Ramos (cell line): Measurements from ENCODE around the gene FGB.

ENCODE experiments used
- in situ Hi-C: fragments of 300-500 bp; cut with MboI; formaldehyde crosslinking; loops from one replicate; pipeline ENCODE4 v1.14.3; 2022; ENCODE audit warnings: low sequenced_read_pairs; ENCODE audit not compliant: unreplicated experiment

Gene FGB

DNA sequence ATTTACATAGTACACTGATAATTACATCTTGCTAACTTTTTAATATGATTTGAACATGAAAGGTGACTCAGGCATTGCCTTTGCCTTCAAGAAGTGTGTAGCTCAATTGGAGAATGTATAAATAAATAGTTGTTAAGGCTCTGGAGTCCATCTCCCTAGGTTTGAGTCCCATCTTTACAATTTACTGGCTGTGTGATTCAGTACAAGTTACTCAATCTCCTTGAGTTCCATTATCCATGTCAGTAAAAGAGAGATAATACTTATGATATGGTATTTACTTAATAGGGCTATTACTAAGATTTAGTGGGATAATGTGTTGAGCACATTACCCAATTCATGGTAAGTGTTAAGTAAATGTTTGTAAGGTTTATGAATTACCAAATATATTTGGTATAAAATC lies 51.5 kb downstream of the FGB start:
- in situ Hi-C loops: loop anchor here (10.0 kb wide), 1 partner anchor 60 kb away; the partner anchor contains the start of gene PLRG1

GRCh38 chr4:154615211-154615610 lies 52.4 kb downstream of the FGB start:
- in situ Hi-C loops: loop anchor here (10.0 kb wide), 1 partner anchor 60 kb away; the partner anchor contains the start of gene PLRG1

- in situ Hi-C loops: loop anchor here (10.0 kb wide), 1 partner anchor 61 kb away; the partner anchor contains the start of gene PLRG1
These were observed 53.5 kb downstream of the FGB start for GRCh38 chr4:154616287-154616686.

DNA sequence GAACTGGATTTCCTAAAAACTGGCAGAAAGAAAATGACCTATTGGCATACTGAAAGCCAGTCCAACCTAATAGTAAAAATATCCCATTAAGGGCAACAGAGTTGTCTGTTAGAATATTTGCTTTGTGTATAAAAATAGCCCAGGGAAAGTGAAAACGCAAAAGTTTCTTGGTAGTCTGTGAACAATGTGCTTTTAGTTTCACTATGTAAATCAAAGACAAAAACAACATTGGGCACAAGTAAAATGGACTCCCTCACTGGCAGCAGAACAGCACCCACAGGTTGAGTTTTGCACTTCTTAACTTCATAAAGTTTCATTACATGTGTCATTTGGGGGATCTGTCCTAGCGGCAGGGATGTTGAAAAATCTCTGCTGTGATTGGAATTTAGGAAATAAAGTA lies 53.9 kb downstream of the FGB start:
- in situ Hi-C loops: loop anchor here (10.0 kb wide), 1 partner anchor 62 kb away; the partner anchor contains the start of gene PLRG1

DNA sequence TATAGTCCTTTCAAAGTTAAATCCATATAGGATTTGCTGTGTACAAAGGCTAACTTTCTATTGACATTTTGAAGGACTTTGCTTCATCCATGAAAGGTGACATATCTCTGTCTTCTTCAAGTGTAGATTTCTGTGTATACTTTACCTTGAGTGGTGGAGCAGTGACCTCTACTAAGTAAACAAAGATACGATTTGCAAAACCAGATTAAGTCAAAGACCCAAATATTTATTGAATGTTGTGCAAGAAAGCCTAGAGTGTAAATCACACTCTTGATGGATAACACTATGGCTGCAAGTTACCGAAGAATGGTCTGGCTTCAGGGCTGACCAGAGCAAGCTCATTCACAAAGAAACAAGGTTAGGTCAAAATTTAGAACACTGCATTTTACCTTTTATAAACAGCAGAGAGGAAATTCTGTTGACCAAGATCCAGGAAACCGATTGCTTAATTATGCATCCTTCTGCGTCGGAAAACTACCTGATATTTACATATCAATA lies 55.1 kb downstream of the FGB start:
- in situ Hi-C loops: loop anchor here (10.0 kb wide), 1 partner anchor 63 kb away; the partner anchor contains the start of gene PLRG1

- in situ Hi-C loops: loop anchor here (10.0 kb wide), 1 partner anchor 64 kb away; the partner anchor contains the start of gene PLRG1
These were observed 56.0 kb downstream of the FGB start for GRCh38 chr4:154618708-154619315.

- in situ Hi-C loops: no loop called here
These were observed 57.3 kb downstream of the FGB start for GRCh38 chr4:154620111-154620510.
